ENCODE measurements around the gene OSBP2. TPM values are rescaled to one million over a fixed set of nuclear protein-coding genes. Genes with fewer than 3 reads are reported as not detected.

Gene OSBP2
- polyA plus RNA-seq, 1 experiment = 0.77 TPM

DNA sequence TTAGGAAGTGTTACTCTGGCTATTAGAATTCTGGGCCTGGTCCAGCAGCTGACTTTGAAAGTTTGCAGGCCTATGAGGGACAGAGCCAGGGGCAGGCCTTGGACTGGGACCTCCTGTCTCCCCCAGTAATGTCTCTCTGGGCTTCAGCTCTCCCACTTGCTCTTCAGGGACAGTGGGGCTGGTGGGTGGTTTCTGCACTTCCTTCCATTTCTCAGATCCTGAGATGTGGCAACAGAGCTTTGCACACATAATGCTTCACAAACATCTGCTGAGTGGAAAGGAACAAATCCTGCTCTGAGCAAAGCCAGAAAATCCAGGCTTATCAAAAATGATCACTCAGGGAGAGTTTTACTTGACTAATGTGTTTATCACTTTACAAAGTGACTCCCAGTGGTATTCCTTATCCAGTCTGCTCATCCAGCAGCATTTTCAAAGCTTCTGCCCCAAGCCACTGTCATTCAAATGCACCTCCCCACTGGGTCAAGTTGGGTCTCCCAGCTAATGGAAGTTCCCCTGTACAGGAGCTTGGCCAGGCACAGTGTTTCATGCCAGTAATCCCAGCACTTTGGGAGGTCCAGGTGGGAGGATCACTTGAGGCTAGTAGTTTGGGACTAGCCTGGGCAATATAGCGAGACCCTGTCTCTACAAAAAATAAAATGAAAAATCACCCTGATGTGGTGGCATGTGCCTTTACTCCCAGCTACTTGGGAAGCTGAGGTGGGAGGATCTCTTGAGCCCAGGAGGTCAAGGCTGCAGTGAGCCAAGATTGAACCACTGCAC lies 13.5 kb upstream of the OSBP2 start:
- CTCF ChIA-PET = interaction anchor here (1.3 kb wide), 1 partner anchor 72 kb away, joined by 3 read pairs; no protein-coding TSS in a partner anchor

DNA sequence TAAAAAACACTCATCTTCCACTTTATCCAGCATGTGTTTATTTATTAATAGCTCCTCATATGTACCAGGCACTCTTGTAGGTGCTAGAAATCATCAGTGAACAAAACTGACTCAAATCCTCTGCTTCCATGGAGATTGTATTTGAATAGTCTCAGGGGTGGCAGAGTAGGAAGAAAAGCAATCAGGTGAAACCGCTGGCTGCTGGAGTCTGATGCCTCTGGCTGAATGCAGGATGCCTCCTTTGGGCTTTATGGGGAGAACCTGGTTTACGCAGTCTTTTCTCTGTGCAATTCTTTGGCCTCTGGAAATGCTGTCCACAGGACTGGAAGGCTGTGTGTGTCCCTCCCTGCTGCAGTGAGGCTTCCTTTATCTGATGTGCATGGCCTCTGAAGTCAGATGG lies 12.8 kb upstream of the OSBP2 start:
- H3K4me3 ChIP-seq (ENCODE audit: low read depth, low read length) = no peak overlapping the region
- POLR2A ChIA-PET = no interaction called here
- no peak for DNase-seq (ENCODE audit: low read depth)
- TF ChIP-seq, protein P1, sequence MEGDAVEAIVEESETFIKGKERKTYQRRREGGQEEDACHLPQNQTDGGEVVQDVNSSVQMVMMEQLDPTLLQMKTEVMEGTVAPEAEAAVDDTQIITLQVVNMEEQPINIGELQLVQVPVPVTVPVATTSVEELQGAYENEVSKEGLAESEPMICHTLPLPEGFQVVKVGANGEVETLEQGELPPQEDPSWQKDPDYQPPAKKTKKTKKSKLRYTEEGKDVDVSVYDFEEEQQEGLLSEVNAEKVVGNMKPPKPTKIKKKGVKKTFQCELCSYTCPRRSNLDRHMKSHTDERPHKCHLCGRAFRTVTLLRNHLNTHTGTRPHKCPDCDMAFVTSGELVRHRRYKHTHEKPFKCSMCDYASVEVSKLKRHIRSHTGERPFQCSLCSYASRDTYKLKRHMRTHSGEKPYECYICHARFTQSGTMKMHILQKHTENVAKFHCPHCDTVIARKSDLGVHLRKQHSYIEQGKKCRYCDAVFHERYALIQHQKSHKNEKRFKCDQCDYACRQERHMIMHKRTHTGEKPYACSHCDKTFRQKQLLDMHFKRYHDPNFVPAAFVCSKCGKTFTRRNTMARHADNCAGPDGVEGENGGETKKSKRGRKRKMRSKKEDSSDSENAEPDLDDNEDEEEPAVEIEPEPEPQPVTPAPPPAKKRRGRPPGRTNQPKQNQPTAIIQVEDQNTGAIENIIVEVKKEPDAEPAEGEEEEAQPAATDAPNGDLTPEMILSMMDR (IDR thresholded peaks at IDR 0.05; ENCODE audit: insufficient read depth, low read depth, low read length) = no peak
- no peaks in the 10 kb centered on the region for H3K36me3 ChIP-seq (ENCODE audit: control insufficient read depth, insufficient read depth, low read length)
- H3K27me3 ChIP-seq (ENCODE audit: control insufficient read depth, insufficient read depth, low read length) = no peaks in the 10 kb centered on the region
- CTCF ChIA-PET = no interaction called here

More for the DNA sequence above, 13.5 kb upstream of the OSBP2 start:
- no peaks in the 10 kb centered on the region for H3K36me3 ChIP-seq (ENCODE audit: control insufficient read depth, insufficient read depth, low read length)
- POLR2A ChIA-PET = no interaction called here
- DNase-seq (ENCODE audit: low read depth) = no peak
- H3K4me3 ChIP-seq (ENCODE audit: low read depth, low read length) = no peak overlapping the region
- H3K27me3 ChIP-seq (ENCODE audit: control insufficient read depth, insufficient read depth, low read length) = no peaks in the 10 kb centered on the region
- TF ChIP-seq, protein P1 (IDR thresholded peaks at IDR 0.05; ENCODE audit: insufficient read depth, low read depth, low read length) = no peak

GRCh38 chr22:30685178-30685577 lies 9.5 kb upstream of the OSBP2 start:
- Histone ChIP-seq H3K27me3 (ENCODE audit: control insufficient read depth, insufficient read depth, low read length) (no peaks in the 10 kb centered on the region), H3K4me3 (ENCODE audit: low read depth, low read length) (no peak overlapping the region), H3K36me3 (ENCODE audit: control insufficient read depth, insufficient read depth, low read length) (no peaks in the 10 kb centered on the region)
- ChIA-PET CTCF (interaction anchor here (0.6 to 1.1 kb wide), 4 partner anchors 9 to 70 kb away, joined by 3 to 4 read pairs (median 4); no protein-coding TSS in a partner anchor), POLR2A (no interaction called here)
- DNase-seq (ENCODE audit: low read depth) = no peak
- TF ChIP-seq, protein P1 (IDR thresholded peaks at IDR 0.05; ENCODE audit: insufficient read depth, low read depth, low read length) = no peak

- H3K36me3 ChIP-seq (ENCODE audit: control insufficient read depth, insufficient read depth, low read length) = no peaks in the 10 kb centered on the region
- DNase-seq (ENCODE audit: low read depth) = no peak
- no peak overlapping the region for H3K4me3 ChIP-seq (ENCODE audit: low read depth, low read length)
- POLR2A ChIA-PET = no interaction called here
- CTCF ChIA-PET = interaction anchor here (1.5 kb wide), 1 partner anchor 8 kb away, joined by 4 read pairs; no protein-coding TSS in a partner anchor
- TF ChIP-seq, protein P1 (IDR thresholded peaks at IDR 0.05; ENCODE audit: insufficient read depth, low read depth, low read length) = no peak
- H3K27me3 ChIP-seq (ENCODE audit: control insufficient read depth, insufficient read depth, low read length) = no peaks in the 10 kb centered on the region
These were observed 7.3 kb upstream of the OSBP2 start for GRCh38 chr22:30687358-30687757.

DNA sequence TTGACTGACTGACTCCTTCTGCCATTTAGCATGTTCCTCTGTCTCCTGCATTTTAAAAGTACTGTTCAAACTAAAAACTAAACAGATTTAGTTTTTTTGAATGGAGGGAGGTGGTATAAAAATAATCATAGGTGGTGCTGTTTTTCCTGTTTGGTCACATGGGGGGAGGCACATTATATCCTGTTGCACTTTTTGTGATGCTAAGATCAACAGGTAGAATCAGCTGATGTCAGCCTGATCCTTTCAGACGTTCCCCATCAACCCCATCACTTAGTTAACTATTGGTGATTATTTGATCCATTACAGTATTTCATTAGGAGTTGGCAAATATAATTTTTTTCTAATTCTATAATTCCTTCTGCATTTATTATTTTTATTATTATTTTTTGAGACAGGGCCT lies 5.1 kb upstream of the OSBP2 start:
- ChIA-PET POLR2A (no interaction called here), CTCF (no interaction called here)
- H3K27me3 ChIP-seq (ENCODE audit: control insufficient read depth, insufficient read depth, low read length) = peaks cover 3% of the 10 kb centered on the region
- no peak overlapping the region for H3K4me3 ChIP-seq (ENCODE audit: low read depth, low read length)
- H3K36me3 ChIP-seq (ENCODE audit: control insufficient read depth, insufficient read depth, low read length) = no peaks in the 10 kb centered on the region
- DNase-seq (ENCODE audit: low read depth) = no peak
- TF ChIP-seq, protein P1 (IDR thresholded peaks at IDR 0.05; ENCODE audit: insufficient read depth, low read depth, low read length) = no peak
